HCT116 (cell line): ENCODE results near the gene CDH11. TPM values are rescaled to one million over a fixed set of nuclear protein-coding genes. Genes with fewer than 3 reads are reported as not detected.

Experiments
- ATAC-seq: fragments of 200-7000 bp; cut with Tn5 transposase; 2 replicates; pipeline ENCODE4 v1.9.1; 2020; ENCODE audit warnings: mild to moderate bottlenecking, moderate library complexity
- BruUV-seq: library from RNA; stranded (reverse); fragments of 400-500 nt; replicated peaks from 2 replicates; lab custom pipeline; 2021; lab: Mats Ljungman, UMichigan
- CTCF ChIA-PET: fragments of 300-600 bp; sonication (Branson Sonifier 250); formaldehyde crosslinking; loops from one replicate; lab custom pipeline; 2021; ENCODE audit warnings: antibody characterized with exemption; lab: Charles Lee
- POLR2A ChIA-PET: fragments of 300-600, 350-600 bp; sonication (Branson Sonifier 250); formaldehyde crosslinking; loops from one replicate; lab custom pipeline; 2021; ENCODE audit warnings: antibody characterized with exemption; lab: Charles Lee
- RAD21 ChIA-PET, 2 experiments: fragments of 300-600 bp; sonication (Branson Sonifier 250); formaldehyde crosslinking; loops; one replicate each; lab custom pipeline; 2023; ENCODE audit warnings: low total read pairs in 2 of 2; ENCODE audit not compliant: uncharacterized antibody in 2 of 2, unreplicated experiment in 2 of 2, low non-redundant PET in 1 of 2; lab: Charles Lee
- DNase-seq: peaks from one replicate; pipeline ENCODE4 v3.0.0-alpha.2; 2010; ENCODE audit warnings: low read depth, low spot score
- H2AFZ ChIP-seq: fragments of 200-600 bp; shearing (Covaris generic), sonication (generic); 2 replicates; pipeline ENCODE4 v1.6.1; 2017; ENCODE audit warnings: low read depth, mixed run types, mixed read lengths, antibody characterized with exemption, low read length; ENCODE audit not compliant: poor library complexity, severe bottlenecking
- H3K27ac ChIP-seq: 2 replicates; pipeline ENCODE4 v1.5.1; 2012; ENCODE audit warnings: low read depth, low read length
- H3K27me3 ChIP-seq: fragments of 200-600 bp; sonication (generic); 2 replicates; pipeline ENCODE4 v1.6.1; 2016; ENCODE audit warnings: mixed run types, low read length, mixed read lengths; ENCODE audit not compliant: insufficient read depth
- H3K36me3 ChIP-seq, 2 experiments: fragments of 200-500 bp in 1 of 2; fragments of 200-600 bp in 1 of 2; sonication (Bioruptor generic) in 1 of 2; sonication (generic) in 1 of 2; 2 replicates each; pipeline versions ENCODE4 v1.5.1 to v1.6.1; 2014 to 2016; ENCODE audit warnings: low read length in 2 of 2, inconsistent platforms in 1 of 2, mixed read lengths in 1 of 2, mixed run types in 1 of 2; ENCODE audit not compliant: insufficient read depth in 2 of 2, control insufficient read depth in 1 of 2
- H3K4me1 ChIP-seq, 2 experiments: fragments of 200-600 bp in 1 of 2; sonication (generic) in 1 of 2; 2 replicates each; pipeline versions ENCODE4 v1.5.1 to v1.6.1; 2012 to 2017; ENCODE audit warnings: low read length in 2 of 2, inconsistent platforms in 1 of 2, mild to moderate bottlenecking in 1 of 2, mixed read lengths in 1 of 2, mixed run types in 1 of 2, moderate library complexity in 1 of 2; ENCODE audit not compliant: insufficient read depth in 2 of 2, control insufficient read depth in 1 of 2
- H3K4me2 ChIP-seq: fragments of 200-600 bp; sonication (generic); 2 replicates; pipeline ENCODE4 v1.6.1; 2017; ENCODE audit warnings: mixed run types, low read length, mixed read lengths
- H3K4me3 ChIP-seq, 2 experiments: fragments of 200-600 bp in 1 of 2; sonication (generic) in 1 of 2; replicated peaks in 1 of 2; 2 replicates each; pipeline ENCODE4 v1.5.1; 2011 to 2016; ENCODE audit warnings: low read length in 2 of 2, control low read depth in 1 of 2, low read depth in 1 of 2, mild to moderate bottlenecking in 1 of 2, mixed read lengths in 1 of 2, mixed run types in 1 of 2
- H3K79me2 ChIP-seq: fragments of 200-600 bp; sonication (generic); 2 replicates; pipeline ENCODE4 v1.6.1; 2017; ENCODE audit warnings: mild to moderate bottlenecking, mixed run types, low read length, moderate library complexity, mixed read lengths; ENCODE audit not compliant: insufficient read depth
- H3K9ac ChIP-seq: fragments of 200-600 bp; sonication (generic); 2 replicates; pipeline ENCODE4 v1.6.1; 2016; ENCODE audit warnings: low read length, mixed read lengths
- H3K9me2 ChIP-seq: fragments of 200-600 bp; sonication (generic), shearing (Covaris generic); 2 replicates; pipeline ENCODE4 v1.6.1; 2017; ENCODE audit warnings: mixed run types, mild to moderate bottlenecking, moderate library complexity; ENCODE audit not compliant: insufficient read depth
- H3K9me3 ChIP-seq, 2 experiments: fragments of 200-500 bp in 1 of 2; fragments of 200-600 bp in 1 of 2; sonication (Bioruptor generic) in 1 of 2; sonication (generic) in 1 of 2; 2 replicates each; pipeline ENCODE4 v1.6.1; 2014 to 2017; ENCODE audit warnings: low read length in 2 of 2, mixed read lengths in 2 of 2, inconsistent platforms in 1 of 2, low read depth in 1 of 2, mild to moderate bottlenecking in 1 of 2, mixed run types in 1 of 2, moderate library complexity in 1 of 2; ENCODE audit not compliant: control insufficient read depth in 1 of 2, insufficient read depth in 1 of 2
- H4K20me1 ChIP-seq: fragments of 200-600 bp; sonication (generic), shearing (Covaris generic); 2 replicates; pipeline ENCODE4 v1.6.1; 2017; ENCODE audit warnings: mixed run types, mild to moderate bottlenecking, moderate library complexity; ENCODE audit not compliant: insufficient read depth
- CEBPB ChIP-seq: IDR thresholded peaks from 2 replicates; pipeline ENCODE4 v1.6.1; 2012; ENCODE audit warnings: low read depth
- EGR1 ChIP-seq: IDR thresholded peaks from 2 replicates; pipeline ENCODE4 v1.6.1; 2012; ENCODE audit warnings: low read depth
- ELF1 ChIP-seq: IDR thresholded peaks from 2 replicates; pipeline ENCODE4 v1.6.1; 2012; ENCODE audit warnings: low read depth, borderline replicate concordance
- EZH2 ChIP-seq: fragments of 200-600 bp; sonication (generic); IDR thresholded peaks from 2 replicates; pipeline ENCODE4 v1.6.1; 2017; ENCODE audit warnings: antibody characterized with exemption, mixed run types
- POLR2A ChIP-seq: IDR thresholded peaks from 2 replicates; pipeline ENCODE4 v1.7.0; 2011; ENCODE audit warnings: borderline replicate concordance; ENCODE audit not compliant: insufficient read depth, insufficient read length; ENCODE audit errors: extremely low read depth
- POLR2AphosphoS5 ChIP-seq: IDR thresholded peaks from 2 replicates; pipeline ENCODE4 v1.6.1; 2011; ENCODE audit warnings: mild to moderate bottlenecking, low read depth, low read length, moderate library complexity
- SP1 ChIP-seq: IDR thresholded peaks from 2 replicates; pipeline ENCODE4 v1.6.1; 2012; ENCODE audit warnings: low read depth
- YY1 ChIP-seq: IDR thresholded peaks from 2 replicates; pipeline ENCODE4 v1.6.1; 2011; ENCODE audit warnings: low read length, low read depth, moderate library complexity, mild to moderate bottlenecking; ENCODE audit not compliant: insufficient replicate concordance; ENCODE audit errors: extremely low read depth
- ZFX ChIP-seq: fragments of 450-650 bp; IDR thresholded peaks from 2 replicates; pipeline ENCODE4 v1.6.1; 2017
- intact Hi-C: fragments of 100-400 bp; cut with micrococcal nuclease; formaldehyde crosslinking; loops from 2 replicates; pipeline ENCODE4 v1.10.0; 2022
- total RNA-seq: library from RNA; stranded (reverse); gene quantifications from one replicate; pipeline ENCODE4 v1.2.1, GENCODE V29; 2021; ENCODE audit not compliant: unreplicated experiment
- TF ChIP-seq, protein P1 (sequence below), 3 experiments: fragments of 200-600 bp in 1 of 3; sonication (generic) in 1 of 3; IDR thresholded peaks in 2 of 3; conservative IDR thresholded peaks in 1 of 3; 2 replicates each; pipeline ENCODE4 v1.5.1; 2012 to 2017; ENCODE audit warnings: low read depth in 2 of 3, low read length in 2 of 3, antibody characterized with exemption in 1 of 3, borderline replicate concordance in 1 of 3, control low read depth in 1 of 3, mild to moderate bottlenecking in 1 of 3, mixed read lengths in 1 of 3, mixed run types in 1 of 3, moderate library complexity in 1 of 3; ENCODE audit not compliant: insufficient read depth in 1 of 3

CDH11 gene
- total RNA-seq, 1 experiment from 2014 or later: 0.52 TPM

DNA sequence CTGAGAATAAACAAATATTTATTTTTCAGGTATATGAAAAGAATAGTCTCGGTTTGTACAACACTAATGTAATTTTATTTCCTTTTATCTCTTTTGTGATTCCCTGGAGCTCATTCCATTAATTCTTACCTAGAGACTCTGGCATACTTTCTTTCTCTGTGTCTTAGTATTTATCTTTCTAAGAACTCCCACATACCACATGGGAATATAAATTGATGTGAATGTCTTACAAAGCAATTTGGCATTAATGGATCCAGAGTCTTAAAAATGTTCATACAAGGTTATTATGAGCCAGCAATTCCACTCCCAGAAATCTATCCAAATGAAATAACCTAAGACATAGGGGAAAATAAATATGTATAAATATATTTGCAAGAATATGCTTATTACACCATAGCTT lies 202.7 kb downstream of the CDH11 start (continued):
- TF ChIP-seq, protein P1, sequence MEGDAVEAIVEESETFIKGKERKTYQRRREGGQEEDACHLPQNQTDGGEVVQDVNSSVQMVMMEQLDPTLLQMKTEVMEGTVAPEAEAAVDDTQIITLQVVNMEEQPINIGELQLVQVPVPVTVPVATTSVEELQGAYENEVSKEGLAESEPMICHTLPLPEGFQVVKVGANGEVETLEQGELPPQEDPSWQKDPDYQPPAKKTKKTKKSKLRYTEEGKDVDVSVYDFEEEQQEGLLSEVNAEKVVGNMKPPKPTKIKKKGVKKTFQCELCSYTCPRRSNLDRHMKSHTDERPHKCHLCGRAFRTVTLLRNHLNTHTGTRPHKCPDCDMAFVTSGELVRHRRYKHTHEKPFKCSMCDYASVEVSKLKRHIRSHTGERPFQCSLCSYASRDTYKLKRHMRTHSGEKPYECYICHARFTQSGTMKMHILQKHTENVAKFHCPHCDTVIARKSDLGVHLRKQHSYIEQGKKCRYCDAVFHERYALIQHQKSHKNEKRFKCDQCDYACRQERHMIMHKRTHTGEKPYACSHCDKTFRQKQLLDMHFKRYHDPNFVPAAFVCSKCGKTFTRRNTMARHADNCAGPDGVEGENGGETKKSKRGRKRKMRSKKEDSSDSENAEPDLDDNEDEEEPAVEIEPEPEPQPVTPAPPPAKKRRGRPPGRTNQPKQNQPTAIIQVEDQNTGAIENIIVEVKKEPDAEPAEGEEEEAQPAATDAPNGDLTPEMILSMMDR (IDR thresholded peaks at IDR 0.05 in 2 of 3, conservative IDR thresholded peaks at IDR 0.05 in 1 of 3; ENCODE audit: borderline replicate concordance in 1 of 3, insufficient read depth in 1 of 3, low read depth in 2 of 3, low read length in 2 of 3): no peak
- TF ChIP-seq CEBPB: no peak
- TF ChIP-seq EGR1: no peak
- TF ChIP-seq ZFX: no peak
- TF ChIP-seq POLR2A: no peak
- TF ChIP-seq YY1: no peak
- no peak for TF ChIP-seq EZH2
- no peak for TF ChIP-seq POLR2AphosphoS5
- no peak for TF ChIP-seq SP1
- TF ChIP-seq, all 23 proteins: peak for 0

DNA sequence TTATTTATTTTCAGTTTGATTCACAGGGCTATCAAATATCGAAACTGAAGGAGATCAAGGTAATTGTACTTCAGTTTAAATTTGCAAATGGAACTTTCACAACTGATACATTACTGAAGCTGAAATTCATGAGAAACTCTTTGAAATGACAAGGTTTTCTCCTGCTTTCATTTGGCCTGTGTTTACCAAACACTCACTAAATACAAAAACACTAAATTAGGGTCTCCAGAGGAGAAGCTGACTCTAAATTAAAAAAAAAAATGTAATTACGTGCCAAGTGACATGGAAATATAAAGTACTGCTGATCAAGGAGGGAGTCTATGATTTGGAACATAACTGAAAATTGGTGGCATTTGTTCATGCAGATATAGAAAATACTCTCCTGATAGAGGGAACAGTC lies 205.8 kb downstream of the CDH11 start:
- Histone ChIP-seq H3K9me2 (no peaks in the 10 kb centered on the region), H3K4me3 (no peak overlapping the region), H3K9me3 (peaks cover 3 to 19% of the 10 kb centered on the region in 2 experiments; a peak in 2 of 4 replicates), H3K27ac (no peak overlapping the region), H3K4me1 (no peaks in the 10 kb centered on the region), H3K36me3 (no peaks in the 10 kb centered on the region), H3K27me3 (no peaks in the 10 kb centered on the region), H3K4me2 (no peak overlapping the region), H4K20me1 (no peaks in the 10 kb centered on the region), H3K79me2 (no peaks in the 10 kb centered on the region), H3K9ac (no peak overlapping the region), H2AFZ (no peak overlapping the region)
- ChIA-PET POLR2A (no interaction called here), CTCF (no interaction called here), RAD21 (no interaction called here)
- intact Hi-C loops: no loop called here
- ATAC-seq (no peak), DNase-seq (no peak)
- BruUV-seq: no TSS peak
- no peak for TF ChIP-seq ELF1
- TF ChIP-seq, protein P1 (IDR thresholded peaks at IDR 0.05 in 2 of 3, conservative IDR thresholded peaks at IDR 0.05 in 1 of 3; ENCODE audit: borderline replicate concordance in 1 of 3, insufficient read depth in 1 of 3, low read depth in 2 of 3, low read length in 2 of 3): no peak
